HepG2 (cell line): ENCODE measurements around the gene TANGO6. TPM values are rescaled to one million over a fixed set of nuclear protein-coding genes. Genes with fewer than 3 reads are reported as not detected.

Source experiments
- ATAC-seq: fragments of 200-7000 bp; cut with Tn5 transposase; 3 replicates; pipeline ENCODE4 v1.9.1; 2020; ENCODE audit warnings: mild to moderate bottlenecking, moderate library complexity
- BruUV-seq: library from RNA; stranded (reverse); fragments of 400-500 nt; replicated peaks from 2 replicates; lab custom pipeline; 2021; lab: Mats Ljungman, UMichigan
- CTCF ChIA-PET: fragments of 300-600 bp; formaldehyde crosslinking; extraction: SDS; loops from one replicate; lab custom pipeline; 2021; ENCODE audit warnings: low total read pairs, inconsistent platforms, low intra/inter-chr PET ratio; lab: Yijun Ruan, JAX
- POLR2A ChIA-PET: fragments of 350-600 bp; sonication (Branson Sonifier 250); formaldehyde crosslinking; loops from one replicate; lab custom pipeline; 2020; ENCODE audit warnings: antibody characterized with exemption, inconsistent platforms; lab: Yijun Ruan, JAX
- DNase-seq: peaks from one replicate; pipeline ENCODE4 v3.0.0-alpha.2; 2015; ENCODE audit warnings: low spot score
- FAIRE-seq: peaks from 3 replicates; lab custom pipeline; 2011; peaks lifted over from hg19 to GRCh38; lab: Jason Lieb, UNC
- H2AFZ ChIP-seq: one replicate; pipeline ENCODE4 v1.6.1; 2011; ENCODE audit warnings: low read length, inconsistent platforms
- H3K27ac ChIP-seq: fragments of 300-600 bp; 3 replicates; pipeline ENCODE4 v1.8.0; 2011; ENCODE audit warnings: mixed run types, mild to moderate bottlenecking, mixed read lengths, low read length, inconsistent platforms; ENCODE audit not compliant: insufficient read depth; ENCODE audit errors: extremely low read length
- H3K27me3 ChIP-seq, 2 experiments: fragments of 200-600 bp in 1 of 2; 2 replicates in 1 of 2; 3 replicates in 1 of 2; pipeline versions ENCODE4 v1.6.0 to v1.8.0; 2011; ENCODE audit warnings: low read length in 2 of 2, mild to moderate bottlenecking in 2 of 2, moderate library complexity in 2 of 2, inconsistent platforms in 1 of 2; ENCODE audit not compliant: insufficient read depth in 2 of 2, control insufficient read depth in 1 of 2
- H3K36me3 ChIP-seq, 2 experiments: fragments of 200-600 bp in 1 of 2; replicated peaks in 1 of 2; 2 replicates in 1 of 2; 3 replicates in 1 of 2; pipeline versions ENCODE4 v1.5.1 to v1.8.0; 2011; ENCODE audit warnings: low read length in 2 of 2, inconsistent platforms in 1 of 2; ENCODE audit not compliant: insufficient read depth in 2 of 2, control insufficient read depth in 1 of 2
- H3K4me1 ChIP-seq: 2 replicates; pipeline ENCODE4 v1.5.1; 2012; ENCODE audit warnings: low read length, inconsistent platforms; ENCODE audit not compliant: insufficient read depth
- H3K4me2 ChIP-seq: 2 replicates; pipeline ENCODE4 v1.6.0; 2011; ENCODE audit warnings: low read depth, low read length, inconsistent platforms
- H3K4me3 ChIP-seq, 3 experiments: fragments of 200-600 bp in 1 of 3; sonication (generic), shearing (Covaris generic) in 1 of 3; replicated peaks in 1 of 3; 2 replicates each; pipeline ENCODE4 v1.5.1; 2011 to 2016; ENCODE audit warnings: low read length in 3 of 3, inconsistent platforms in 2 of 3, low read depth in 2 of 3, mild to moderate bottlenecking in 2 of 3, control low read depth in 1 of 3, mixed read lengths in 1 of 3; ENCODE audit not compliant: insufficient read depth in 1 of 3
- H3K79me2 ChIP-seq: one replicate; pipeline ENCODE4 v1.6.1; 2011; ENCODE audit warnings: low read length, inconsistent platforms; ENCODE audit not compliant: insufficient read depth
- H3K9ac ChIP-seq: 2 replicates; pipeline ENCODE4 v1.6.0; 2011; ENCODE audit warnings: mild to moderate bottlenecking, low read depth, low read length, inconsistent platforms; ENCODE audit not compliant: insufficient read depth
- H3K9me3 ChIP-seq: 2 replicates; pipeline ENCODE4 v1.5.1; 2012; ENCODE audit warnings: mild to moderate bottlenecking, low read length
- H4K20me1 ChIP-seq: 2 replicates; pipeline ENCODE4 v1.6.0; 2011; ENCODE audit warnings: inconsistent platforms, mild to moderate bottlenecking, low read length, moderate library complexity; ENCODE audit not compliant: insufficient read depth
- CEBPB ChIP-seq: IDR thresholded peaks from 2 replicates; pipeline ENCODE4 v1.6.1; 2011; ENCODE audit warnings: low read depth, low read length, improper control_type of control experiment, borderline replicate concordance
- CTCF ChIP-seq: sonication (generic); formaldehyde crosslinking; IDR thresholded peaks from 2 replicates; pipeline ENCODE4 v1.5.0; 2020; ENCODE audit warnings: mild to moderate bottlenecking, missing genetic modification reagents, moderate library complexity
- FUBP1 ChIP-seq: sonication (generic); formaldehyde crosslinking; IDR thresholded peaks from 2 replicates; pipeline ENCODE4 v1.5.1; 2020; ENCODE audit warnings: missing genetic modification reagents, mild to moderate bottlenecking, borderline replicate concordance
- IKZF1 ChIP-seq: fragments of 450-650 bp; IDR thresholded peaks from 2 replicates; pipeline ENCODE4 v1.7.1; 2016
- IKZF4 ChIP-seq: sonication (generic); formaldehyde crosslinking; IDR thresholded peaks from 2 replicates; pipeline ENCODE4 v1.5.1; 2020; ENCODE audit warnings: borderline replicate concordance, mild to moderate bottlenecking, low read depth, missing genetic modification reagents; ENCODE audit errors: not compliant biosample characterization
- KMT2A ChIP-seq: sonication (generic); formaldehyde crosslinking; IDR thresholded peaks from 2 replicates; pipeline ENCODE4 v1.4.0; 2020; ENCODE audit warnings: missing genetic modification reagents
- MAF1 ChIP-seq: sonication (generic); formaldehyde crosslinking; IDR thresholded peaks from 2 replicates; pipeline ENCODE4 v1.5.0; 2020; ENCODE audit warnings: missing genetic modification reagents, borderline replicate concordance
- RBM39 ChIP-seq: fragments of 200-400 bp; formaldehyde crosslinking; IDR thresholded peaks from one replicate; pipeline ENCODE4 v1.6.1; 2018; ENCODE audit warnings: antibody characterized with exemption, mild to moderate bottlenecking, low read depth, low read length; ENCODE audit not compliant: poor library complexity, severe bottlenecking
- SMARCC2 ChIP-seq: fragments of 450-650 bp; IDR thresholded peaks from 2 replicates; pipeline ENCODE4 v1.6.1; 2017; ENCODE audit warnings: antibody characterized with exemption, mild to moderate bottlenecking
- STAG1 ChIP-seq: sonication (generic); formaldehyde crosslinking; IDR thresholded peaks from 2 replicates; pipeline ENCODE4 v1.4.0; 2020; ENCODE audit warnings: missing genetic modification reagents
- ZBTB33 ChIP-seq: sonication (generic); formaldehyde crosslinking; IDR thresholded peaks from 2 replicates; pipeline ENCODE4 v1.4.0; 2020; ENCODE audit warnings: missing genetic modification reagents
- ZBTB44 ChIP-seq: sonication (generic); formaldehyde crosslinking; IDR thresholded peaks from 2 replicates; pipeline ENCODE4 v1.4.0; 2020; ENCODE audit warnings: missing genetic modification reagents
- ZC3H13 ChIP-seq: sonication (generic); formaldehyde crosslinking; IDR thresholded peaks from 2 replicates; pipeline ENCODE4 v1.8.1; 2023; ENCODE audit warnings: mild to moderate bottlenecking, missing genetic modification reagents, moderate library complexity
- ZFAT ChIP-seq: sonication (generic); formaldehyde crosslinking; conservative IDR thresholded peaks from 2 replicates; pipeline ENCODE4 v1.8.1; 2023; ENCODE audit warnings: missing genetic modification reagents, inconsistent platforms
- ZNF136 ChIP-seq: sonication (generic); formaldehyde crosslinking; IDR thresholded peaks from 2 replicates; pipeline ENCODE4 v1.8.1; 2022; ENCODE audit warnings: low read depth, mild to moderate bottlenecking, moderate library complexity, missing genetic modification reagents
- ZNF333 ChIP-seq: sonication (generic); formaldehyde crosslinking; IDR thresholded peaks from 2 replicates; pipeline ENCODE4 v1.4.0; 2020; ENCODE audit warnings: mild to moderate bottlenecking, missing genetic modification reagents, borderline replicate concordance
- ZNF776 ChIP-seq: sonication (generic); formaldehyde crosslinking; IDR thresholded peaks from 2 replicates; pipeline ENCODE4 v1.4.0; 2020; ENCODE audit warnings: mild to moderate bottlenecking, missing genetic modification reagents
- ZSCAN9 ChIP-seq: IDR thresholded peaks from 2 replicates; pipeline ENCODE4 v1.6.1; 2016; ENCODE audit warnings: borderline replicate concordance
- WGBS: methylation state at CpG from one replicate; pipeline ENCODE4 v1.1.6; 2017; ENCODE audit warnings: low lambda C conversion rate; 5-methylcytosine and 5-hydroxymethylcytosine counted together
- in situ Hi-C: cut with HindIII; loops from 2 replicates; pipeline ENCODE4 v1.10.0; 2017; ENCODE audit warnings: low pct_unique_long_range_greater_than_20kb; ENCODE audit not compliant: extremely low pct_ligation_motif_present
- intact Hi-C: fragments of 100-400 bp; cut with micrococcal nuclease; formaldehyde crosslinking; loops from one replicate; pipeline ENCODE4 v1.10.0; 2022; ENCODE audit not compliant: unreplicated experiment
- polyA plus RNA-seq, 8 experiments: library from polyadenylated mRNA; depleted of rRNA in 3 of 8; stranded (reverse) in 7 of 8; unstranded in 1 of 8; fragments of >200 nt; fragmentation: Illumina TruSeq in 4 of 8; extraction: Trizol in 4 of 8; gene quantifications; 2 replicates each; pipeline versions ENCODE4 v1.2.1 to v1.2.3, GENCODE V29; 2011 to 2016; ENCODE audit warnings: low read depth in 4 of 8, missing spikeins in 1 of 8, mixed read lengths in 1 of 8; ENCODE audit not compliant: insufficient read depth in 1 of 8
- total RNA-seq, 5 experiments: library from RNA; depleted of rRNA; stranded (reverse); fragments of >200 nt; fragmentation: Illumina TruSeq; extraction: Trizol; gene quantifications; 2 replicates each; pipeline ENCODE4 v1.2.3, GENCODE V29; 2016; ENCODE audit warnings: low read depth in 1 of 5

TANGO6 gene
- total and polyA plus RNA-seq, 2 of the 13 experiments (the other 11 are each of a cell fraction or from before 2014, with no cell fraction given): 7.2 to 13.3 TPM

GRCh38 chr16:69073181-69073702 is 229.9 kb downstream of the TANGO6 start:
- no peak for FAIRE-seq
- no peak overlapping the region for H2AFZ ChIP-seq
- no peak overlapping the region for H3K27ac ChIP-seq
- no peaks in the 10 kb centered on the region for H4K20me1 ChIP-seq
- no peaks in the 10 kb centered on the region for H3K36me3 ChIP-seq
- DNase-seq: peak; percentile 38
- BruUV-seq: no TSS peak
- no peak for ATAC-seq
- in situ Hi-C loops (no loop called here), intact Hi-C loops (loop anchor here (2.0 kb wide), 1 partner anchor 78 kb away; no protein-coding TSS in a partner anchor)
- no peak overlapping the region for H3K9ac ChIP-seq
- no peaks in the 10 kb centered on the region for H3K9me3 ChIP-seq
- H3K27me3 ChIP-seq: no peaks in the 10 kb centered on the region
- 90% methylated on average over 10 of the region's 10 CpGs for WGBS
- no peak overlapping the region for H3K4me2 ChIP-seq
- no peak overlapping the region for H3K4me3 ChIP-seq
- POLR2A ChIA-PET: no interaction called here
- no peaks in the 10 kb centered on the region for H3K79me2 ChIP-seq
- peaks cover 41% of the 10 kb centered on the region for H3K4me1 ChIP-seq
- CTCF ChIA-PET: no interaction called here
- peak; percentile 2; the same call in 1 of the 2 replicates for TF ChIP-seq CEBPB
- peak; percentile 9; the same call in 1 of the 2 replicates for TF ChIP-seq STAG1 (CRISPR knock-in tag)
- 0 out of 2 replicates have a peak, but pooled peaks have one; percentile 10 for TF ChIP-seq CTCF (CRISPR knock-in tag)
- TF ChIP-seq FUBP1: no peak
- TF ChIP-seq SMARCC2: no peak
- no peak for TF ChIP-seq KMT2A (CRISPR knock-in tag)
- TF ChIP-seq ZC3H13 (CRISPR knock-in tag): no peak
- TF ChIP-seq ZBTB44 (CRISPR knock-in tag): no peak
- no peak for TF ChIP-seq ZNF333
- no peak for TF ChIP-seq ZNF136
- no peak for TF ChIP-seq MAF1 (CRISPR knock-in tag)
- peak; percentile 86 for TF ChIP-seq ZBTB33
- no peak for TF ChIP-seq IKZF4 (CRISPR knock-in tag)
- TF ChIP-seq ZNF776 (CRISPR knock-in tag): no peak
- TF ChIP-seq ZSCAN9: no peak
- TF ChIP-seq RBM39: no peak
- no peak for TF ChIP-seq IKZF1
- TF ChIP-seq ZFAT (CRISPR knock-in tag): no peak
